GM19239 (cell line): ENCODE data around the gene ATL3.
"Not testable (repeated sequence)": the region's sequence is repeated elsewhere in the genome, so short reads cannot be mapped to it uniquely, and the experiment has no call there.

Experiments
- DNase-seq: peaks from one replicate; pipeline ENCODE4 v3.0.0; 2011; ENCODE audit warnings: low spot score; ENCODE audit not compliant: insufficient read length
- FAIRE-seq: peaks from 2 replicates; lab custom pipeline; 2011; peaks lifted over from hg19 to GRCh38; lab: Jason Lieb, UNC

Gene ATL3

DNA sequence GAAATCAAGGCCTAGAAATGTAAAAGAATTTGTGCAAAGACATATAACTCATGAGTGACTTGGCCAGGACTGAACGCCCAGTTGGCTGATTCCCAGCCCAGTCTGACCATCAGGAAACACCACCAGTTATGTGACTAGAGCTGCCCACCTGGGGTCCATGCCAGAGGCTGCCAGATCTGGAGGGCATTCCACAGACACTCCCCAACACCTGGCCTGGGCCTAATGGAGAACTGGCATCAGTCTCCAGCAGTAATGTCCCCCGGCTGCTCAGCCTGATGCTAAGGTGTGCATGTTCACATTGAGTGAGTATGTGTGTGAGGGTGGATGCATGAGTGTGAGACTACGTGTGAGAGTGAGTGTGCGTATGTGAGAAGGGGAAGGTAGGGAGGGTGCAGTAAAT is 72.6 kb downstream of the ATL3 start:
- DNase-seq (no peak), FAIRE-seq (no peak)

DNA sequence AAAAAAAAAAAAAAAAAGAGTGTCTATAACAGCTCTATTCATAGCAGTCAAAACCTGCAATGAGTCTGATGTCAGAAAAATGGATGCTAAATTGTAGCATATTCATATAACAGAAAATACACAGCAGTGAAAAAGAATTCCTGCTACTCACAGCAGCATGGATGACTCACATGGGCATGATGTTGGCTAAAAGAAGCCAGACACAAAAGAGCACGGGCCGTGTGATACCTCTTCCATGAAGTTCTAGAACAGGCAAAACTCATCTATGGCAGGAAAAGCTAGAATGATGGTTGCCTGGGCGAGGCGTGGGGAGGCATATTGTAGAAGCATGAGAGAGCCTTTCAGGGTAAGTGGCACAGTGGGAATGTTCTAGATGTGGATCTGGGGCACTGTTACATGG is 75.9 kb downstream of the ATL3 start:
- DNase-seq (no peak), FAIRE-seq (no peak)

DNA sequence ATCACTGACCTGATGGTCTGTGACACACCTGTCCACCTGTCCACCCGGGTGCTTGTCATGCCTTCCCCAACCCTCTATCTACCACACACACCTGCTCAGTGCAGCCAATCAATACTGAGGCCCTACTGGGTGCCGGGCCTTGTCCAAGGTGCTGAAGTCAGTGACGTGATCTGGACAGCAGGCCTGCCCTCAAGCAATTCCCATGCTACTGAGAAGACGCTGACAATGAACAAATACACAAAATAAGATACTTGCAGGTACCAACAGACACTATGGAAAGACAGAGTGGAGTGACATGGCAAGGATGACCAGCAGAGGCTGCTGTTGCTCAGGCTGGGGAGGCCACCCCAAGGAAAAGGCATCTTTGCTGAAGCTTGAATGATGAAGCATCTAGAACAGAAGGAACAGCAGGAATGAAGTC is 78.2 kb downstream of the ATL3 start:
- DNase-seq = no peak
- FAIRE-seq = no peak

DNA sequence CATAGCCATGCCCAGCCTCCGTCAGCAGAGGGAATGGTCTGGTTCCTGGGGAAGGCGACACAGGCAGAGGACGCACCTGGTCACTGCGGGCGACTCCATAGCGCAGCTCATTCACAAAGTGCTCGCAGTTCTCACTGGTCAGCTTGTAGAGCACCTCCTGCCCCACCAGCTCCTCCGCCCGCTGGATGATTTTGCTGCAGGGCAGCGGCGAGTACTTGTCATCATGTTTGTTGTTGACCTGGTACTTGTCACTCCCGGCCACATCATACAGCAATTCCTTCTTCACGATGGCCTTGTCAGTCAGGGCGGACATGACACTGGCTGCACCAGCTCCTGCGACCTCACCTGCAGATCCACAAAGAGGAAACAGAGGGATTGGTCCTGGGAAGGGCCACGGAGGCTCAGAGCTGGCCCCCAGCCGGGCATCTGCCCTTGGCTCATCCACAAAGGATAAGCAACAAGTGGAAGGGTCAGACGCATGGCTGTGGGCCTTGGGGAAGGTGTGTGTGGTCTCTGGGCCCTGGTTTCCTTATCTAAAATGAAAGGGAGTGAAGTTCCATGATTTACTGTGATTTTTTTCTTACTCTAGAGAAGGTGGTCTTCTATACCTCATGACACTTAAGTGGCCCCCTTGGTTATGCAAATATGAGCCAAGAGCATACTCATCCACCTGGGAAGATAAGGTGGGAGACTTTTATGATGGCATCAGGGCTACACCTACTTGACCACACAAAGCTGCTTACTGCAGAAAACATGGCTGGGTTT is 81.0 kb downstream of the ATL3 start:
- FAIRE-seq = no peak
- DNase-seq = no peak

DNA sequence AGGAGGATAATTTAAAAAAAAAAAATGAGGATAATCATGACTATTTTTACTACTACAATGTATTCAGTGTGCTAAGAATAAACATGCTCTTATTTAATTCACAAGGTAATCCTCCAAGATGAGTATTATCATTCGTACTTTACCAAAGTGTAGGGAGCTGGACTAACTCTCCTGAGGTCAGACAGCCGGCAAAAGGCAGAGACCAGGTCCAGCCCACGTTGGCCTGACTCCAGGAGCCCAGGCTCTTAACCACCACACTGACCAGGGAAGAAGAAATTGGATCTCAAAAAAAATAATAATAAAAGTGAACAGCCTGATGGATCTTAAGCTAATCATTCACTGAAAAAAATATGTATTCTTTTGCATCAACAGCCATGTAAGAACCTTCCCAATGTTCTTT is 82.2 kb downstream of the ATL3 start:
- DNase-seq (no peak), FAIRE-seq (no peak)

DNA sequence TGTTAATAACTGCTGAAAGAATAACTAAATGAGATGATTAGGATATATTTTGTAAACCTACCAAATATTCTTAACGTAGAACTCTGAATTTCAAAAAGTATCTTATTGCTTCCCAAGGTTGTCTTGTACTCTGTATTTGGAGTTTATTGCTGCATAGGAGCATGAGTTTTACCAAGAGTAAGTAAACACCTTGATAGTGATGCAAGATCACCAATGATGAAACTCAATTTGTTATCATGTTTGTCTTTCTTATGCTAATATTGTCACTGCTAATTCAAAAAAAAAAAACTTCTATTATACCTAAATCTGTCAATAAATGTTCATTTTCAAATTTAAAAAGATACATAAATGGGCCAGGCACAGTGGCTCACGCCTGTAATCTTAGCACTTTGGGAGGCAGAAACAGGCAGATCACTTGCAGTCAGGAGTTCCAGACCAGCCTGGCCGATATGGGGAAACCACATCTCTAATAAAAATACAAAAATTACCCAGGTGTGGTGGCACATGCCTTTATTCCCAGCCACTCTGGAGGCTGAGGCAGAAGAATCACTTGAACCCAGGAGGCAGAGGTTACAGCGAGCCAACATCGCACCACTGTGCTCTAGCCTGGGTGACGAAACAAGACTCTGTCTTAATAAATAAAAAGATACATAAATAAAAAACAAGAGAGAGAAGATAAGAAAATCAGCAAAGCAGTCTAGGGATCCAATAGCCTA is 84.6 kb downstream of the ATL3 start:
- no peak for FAIRE-seq

DNA sequence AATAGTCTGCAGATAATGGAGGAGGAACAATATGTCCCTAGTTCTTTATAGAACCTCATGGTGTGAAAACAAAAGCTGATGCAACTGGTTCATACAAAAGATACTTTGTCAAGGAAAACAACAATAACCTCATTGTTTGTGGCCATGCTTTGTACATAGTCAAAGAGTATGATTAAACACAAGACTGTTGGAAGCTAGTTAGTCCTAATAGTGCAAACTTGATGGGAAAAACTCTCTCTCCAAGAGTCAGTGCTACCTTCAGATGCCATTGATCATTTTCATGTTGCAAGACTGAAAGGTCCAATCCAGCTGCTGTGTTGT is 87.9 kb downstream of the ATL3 start:
- FAIRE-seq (no peak), DNase-seq (no peak)

More for the DNA sequence above, 84.6 kb downstream of the ATL3 start:
- DNase-seq = no peak

DNA sequence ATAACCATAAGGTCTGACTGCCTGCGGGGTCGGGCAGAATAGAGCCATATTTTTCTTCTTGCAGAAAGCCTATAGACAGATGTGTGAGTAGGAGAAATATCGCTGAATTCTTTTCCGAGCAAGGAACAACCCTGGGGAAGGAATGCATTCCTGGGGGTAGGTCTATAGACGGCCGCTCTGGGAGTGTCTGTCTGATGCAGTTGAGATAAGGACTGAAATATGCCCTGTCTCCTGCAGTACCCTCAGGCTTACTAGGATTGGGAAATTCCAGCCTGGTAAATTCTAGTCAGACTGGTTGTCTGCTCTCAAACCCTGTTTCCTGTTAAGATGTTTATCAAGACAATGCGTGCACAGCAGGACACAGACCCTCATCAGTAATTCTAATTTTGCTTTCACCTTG is 90.0 kb downstream of the ATL3 start:
- FAIRE-seq, DNase-seq: not testable (repeated sequence)

DNA sequence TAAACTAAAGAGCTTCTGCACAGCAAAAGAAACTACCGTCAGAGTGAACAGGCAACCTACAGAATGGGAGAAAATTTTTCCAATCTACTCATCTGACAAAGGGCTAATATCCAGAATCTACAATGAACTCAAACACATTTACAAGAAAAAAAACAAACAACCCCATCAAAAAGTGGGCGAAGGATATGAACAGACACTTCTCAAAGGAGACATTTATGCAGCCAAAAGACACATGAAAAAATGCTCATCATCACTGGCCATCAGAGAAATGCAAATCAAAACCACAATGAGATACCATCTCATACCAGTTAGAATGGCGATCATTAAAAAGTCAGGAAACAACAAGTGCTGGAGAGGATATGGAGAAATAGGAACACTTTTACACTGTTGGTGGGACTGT is 92.3 kb downstream of the ATL3 start:
- DNase-seq, FAIRE-seq: not testable (repeated sequence)

DNA sequence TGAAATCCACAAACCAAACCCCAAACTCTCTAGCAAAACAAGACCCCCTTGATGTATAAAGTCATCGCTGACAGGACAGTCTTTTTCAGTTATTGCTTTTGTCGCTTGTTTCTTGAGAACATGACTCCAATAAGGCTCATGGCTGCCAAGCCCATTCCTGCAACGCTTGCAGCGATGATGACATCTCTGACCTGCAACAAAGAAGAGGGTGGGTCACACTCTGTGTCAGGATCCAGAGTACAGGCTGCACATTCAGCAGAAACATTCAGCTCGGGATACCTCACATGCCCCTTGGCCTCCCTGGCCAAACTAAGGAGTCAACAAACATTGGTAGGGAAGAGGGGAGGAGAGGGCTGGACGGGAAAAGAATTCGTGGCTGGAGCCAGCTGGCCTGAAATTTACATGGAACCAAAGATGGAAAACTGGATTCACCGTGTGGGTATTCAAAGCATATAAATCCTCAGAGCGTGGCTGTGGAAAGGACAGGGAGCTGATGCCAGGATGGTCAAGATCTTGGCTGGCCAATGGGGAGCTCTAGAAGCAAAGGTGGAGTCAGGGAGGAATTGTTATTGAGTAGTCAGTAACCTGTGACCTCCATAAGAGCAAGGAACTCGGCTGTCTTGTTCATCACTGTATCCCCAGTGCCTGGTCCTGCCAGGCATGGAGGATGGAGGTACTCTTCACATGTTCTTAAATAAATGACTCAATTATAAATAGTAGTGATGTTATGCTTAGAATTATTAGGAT is 96.1 kb downstream of the ATL3 start:
- FAIRE-seq = no peak
- no peak for DNase-seq
